HG02798 (cell line): Measurements from ENCODE around the gene OMA1.

Experiments
- ATAC-seq: cut with Tn5 transposase; IDR thresholded peaks from one replicate; pipeline ENCODE4 v1.9.1; 2021; ENCODE audit warnings: mild to moderate bottlenecking; ENCODE audit not compliant: unreplicated experiment, poor library complexity

Gene OMA1

GRCh38 chr1:58435376-58435775 is 111.2 kb downstream of the OMA1 start:
- ATAC-seq: no peak

- ATAC-seq: no peak
Observed at GRCh38 chr1:58434607-58435006, 111.9 kb downstream of the OMA1 start.

DNA sequence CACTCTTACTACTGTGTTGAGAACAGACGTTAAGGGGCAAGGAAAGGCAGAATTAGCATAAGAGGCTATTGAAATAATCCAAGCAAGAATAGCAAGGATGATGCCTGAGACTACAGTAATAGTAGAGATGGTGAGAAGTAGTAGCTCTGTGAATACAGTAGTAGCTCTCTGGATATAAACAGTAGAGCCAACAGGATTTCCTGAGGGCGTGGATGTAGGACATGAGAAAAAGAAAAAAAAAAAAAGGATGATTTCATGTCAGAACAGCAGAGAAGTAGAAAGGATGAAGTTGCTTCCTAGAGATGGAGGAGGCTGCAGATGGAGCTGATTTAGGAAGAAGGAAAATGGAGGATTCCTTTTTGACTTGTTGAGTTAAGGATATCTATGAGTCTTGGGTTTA is 112.3 kb downstream of the OMA1 start:
- ATAC-seq: no peak

- no peak for ATAC-seq
Observed at GRCh38 chr1:58432851-58433668, 113.5 kb downstream of the OMA1 start.

GRCh38 chr1:58431901-58432620 is 114.5 kb downstream of the OMA1 start:
- no peak for ATAC-seq
